Stimulated activated CD4-positive, alpha-beta T cell treated with anti-CD3 and anti-CD28 coated beads, TNF-alpha, amount 100 ng/mL, for 48 hours (primary cell): ENCODE measurements around the gene ADIPOR2.
"Not testable (repeated sequence)": the region's sequence is repeated elsewhere in the genome, so short reads cannot be mapped to it uniquely, and the experiment has no call there.

ENCODE experiments used
- DNase-seq, 3 donors: peaks; one replicate each; pipeline ENCODE4 v3.0.0-alpha.2; 2020; ENCODE audit warnings: low read depth in 3 of 3

Gene ADIPOR2

DNA sequence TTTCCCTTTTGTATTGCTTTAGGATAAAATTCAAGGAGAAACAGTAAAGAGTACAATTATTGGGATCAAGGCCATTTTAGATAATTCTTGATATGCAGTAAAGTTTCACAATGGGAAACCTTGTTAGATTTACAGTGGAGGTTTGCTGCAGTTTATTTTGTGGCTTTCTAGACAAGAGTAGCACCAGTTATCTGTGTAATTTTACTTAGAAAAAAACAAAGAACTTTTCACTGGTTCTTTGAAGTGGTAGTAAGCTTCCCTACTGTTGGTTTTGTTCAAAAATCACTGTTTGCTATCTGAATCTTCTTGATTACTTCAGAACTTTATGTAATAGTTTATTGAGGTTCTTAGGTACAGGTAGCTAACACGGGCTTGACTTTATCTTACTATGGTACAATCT is 42.0 kb downstream of the ADIPOR2 start:
- no peak for DNase-seq

DNA sequence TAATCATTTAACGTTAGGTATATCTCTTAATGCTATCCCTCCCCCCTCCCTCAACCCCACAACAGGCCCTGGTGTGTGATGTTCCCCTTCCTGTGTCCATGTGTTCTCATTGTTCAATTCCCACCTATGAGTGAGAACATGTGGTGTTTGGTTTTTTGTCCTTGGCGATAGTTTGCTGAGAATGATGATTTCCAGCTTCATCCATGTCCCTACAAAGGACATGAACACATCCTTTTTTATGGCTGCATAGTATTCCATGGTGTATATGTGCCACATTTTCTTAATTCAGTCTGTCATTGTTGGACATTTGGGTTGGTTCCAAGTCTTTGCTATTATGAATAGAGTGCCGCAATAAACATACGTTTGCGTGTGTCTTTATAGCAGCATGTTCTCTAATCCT is 42.8 kb downstream of the ADIPOR2 start:
- not testable (repeated sequence) for DNase-seq

DNA sequence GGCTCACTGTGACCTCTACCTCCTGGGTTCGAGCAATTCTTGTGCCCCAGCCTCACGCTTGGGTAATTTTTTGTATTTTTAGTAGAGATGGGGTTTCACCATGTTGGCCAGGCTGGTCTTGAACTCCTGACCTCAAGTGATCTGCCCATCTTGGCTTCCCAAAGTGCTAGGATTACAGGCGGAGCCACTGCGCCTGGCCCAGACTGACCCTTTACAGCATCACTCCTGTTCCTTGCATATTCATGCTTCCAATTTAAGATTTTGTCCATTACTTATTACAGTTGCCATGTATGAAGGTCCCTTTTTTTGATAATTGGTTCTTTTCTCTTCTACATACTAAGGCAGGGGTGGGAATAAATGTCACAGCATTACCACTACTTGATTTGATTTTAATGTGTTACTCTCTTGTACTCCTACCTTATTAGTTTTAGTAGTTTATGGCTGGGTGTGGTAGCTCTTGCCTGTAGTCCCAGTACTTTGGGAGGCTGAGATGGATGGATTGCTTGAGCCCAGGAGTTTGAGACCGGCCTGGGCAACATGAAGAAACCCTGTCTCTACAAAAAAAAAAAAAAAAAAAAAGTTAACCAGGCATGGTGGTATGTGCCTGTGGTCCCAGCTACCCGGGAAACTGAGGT is 46.9 kb downstream of the ADIPOR2 start:
- no peak for DNase-seq

DNA sequence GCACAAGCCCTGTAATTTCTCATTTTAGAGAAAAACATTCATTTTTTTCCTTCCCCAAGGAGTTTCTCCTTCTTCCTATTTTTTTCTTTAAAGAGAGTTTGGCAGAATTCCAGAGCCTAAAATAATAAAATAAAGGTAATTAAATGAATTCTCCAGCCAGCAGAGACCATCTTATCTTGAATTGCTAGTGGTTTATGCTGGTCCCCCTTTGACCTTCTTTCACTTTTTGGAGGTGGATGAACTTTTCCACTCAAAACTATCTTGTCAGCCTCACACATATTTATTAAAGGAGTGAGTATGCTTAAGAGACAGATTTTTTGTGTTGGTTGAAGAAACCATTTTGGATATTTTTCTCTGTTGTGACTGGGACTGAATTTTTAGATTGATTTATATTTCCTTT is 47.6 kb downstream of the ADIPOR2 start:
- DNase-seq, result no peak

DNA sequence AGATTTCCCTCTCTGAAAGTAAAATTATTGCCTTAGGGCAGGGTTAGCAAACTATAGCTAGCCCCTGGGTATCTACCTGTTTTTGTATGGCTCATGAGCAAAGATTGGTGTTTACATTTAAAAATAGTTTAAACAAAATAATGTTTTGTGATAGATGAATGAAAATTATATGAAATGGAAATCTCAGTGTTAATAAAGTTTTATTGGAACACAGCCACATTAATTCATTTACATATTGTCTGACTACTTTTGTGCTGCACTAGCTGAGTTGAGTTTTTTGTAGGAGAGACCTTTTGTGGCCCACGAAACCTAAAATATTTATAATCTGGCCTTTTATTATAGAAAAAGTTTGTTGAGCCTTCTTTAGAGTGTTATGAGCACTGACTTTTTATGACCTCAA is 48.5 kb downstream of the ADIPOR2 start:
- DNase-seq, result no peak

DNA sequence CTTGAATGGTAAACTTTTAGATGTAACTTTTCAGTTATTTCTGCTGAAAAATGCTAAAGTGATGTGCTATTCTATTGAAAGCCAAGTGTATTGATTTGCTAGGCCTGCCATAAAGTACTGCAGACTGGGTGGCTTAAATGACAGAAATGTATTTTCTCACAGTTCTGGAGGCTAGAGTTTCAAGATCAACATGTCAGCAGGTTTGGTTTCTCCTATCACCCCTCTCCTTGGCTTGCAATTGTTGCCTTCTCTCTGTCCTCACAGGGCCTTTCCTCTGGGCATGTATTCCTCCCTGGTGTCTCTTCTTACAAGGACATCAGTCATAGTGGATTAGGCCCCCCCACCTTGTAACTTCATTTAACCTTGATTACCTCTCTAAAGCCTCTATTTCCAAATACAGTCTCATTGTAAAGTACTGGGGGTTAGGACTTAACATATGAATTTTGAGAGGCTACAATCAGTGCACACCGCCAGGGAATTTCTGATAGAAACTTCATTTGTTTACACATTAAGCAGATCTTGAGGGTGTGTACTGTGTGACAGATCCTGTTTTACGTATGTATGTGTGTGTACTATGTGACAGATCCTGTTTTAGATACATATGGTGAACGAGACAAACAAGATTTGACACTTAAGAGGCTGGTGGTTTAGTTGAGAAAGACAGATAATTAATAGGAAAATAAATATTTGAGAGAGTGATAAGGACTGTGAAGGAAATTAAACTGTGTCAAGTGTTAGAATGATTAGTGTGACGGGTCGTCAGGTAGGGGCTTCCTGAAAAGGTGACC is 49.5 kb downstream of the ADIPOR2 start:
- no peak for DNase-seq

DNA sequence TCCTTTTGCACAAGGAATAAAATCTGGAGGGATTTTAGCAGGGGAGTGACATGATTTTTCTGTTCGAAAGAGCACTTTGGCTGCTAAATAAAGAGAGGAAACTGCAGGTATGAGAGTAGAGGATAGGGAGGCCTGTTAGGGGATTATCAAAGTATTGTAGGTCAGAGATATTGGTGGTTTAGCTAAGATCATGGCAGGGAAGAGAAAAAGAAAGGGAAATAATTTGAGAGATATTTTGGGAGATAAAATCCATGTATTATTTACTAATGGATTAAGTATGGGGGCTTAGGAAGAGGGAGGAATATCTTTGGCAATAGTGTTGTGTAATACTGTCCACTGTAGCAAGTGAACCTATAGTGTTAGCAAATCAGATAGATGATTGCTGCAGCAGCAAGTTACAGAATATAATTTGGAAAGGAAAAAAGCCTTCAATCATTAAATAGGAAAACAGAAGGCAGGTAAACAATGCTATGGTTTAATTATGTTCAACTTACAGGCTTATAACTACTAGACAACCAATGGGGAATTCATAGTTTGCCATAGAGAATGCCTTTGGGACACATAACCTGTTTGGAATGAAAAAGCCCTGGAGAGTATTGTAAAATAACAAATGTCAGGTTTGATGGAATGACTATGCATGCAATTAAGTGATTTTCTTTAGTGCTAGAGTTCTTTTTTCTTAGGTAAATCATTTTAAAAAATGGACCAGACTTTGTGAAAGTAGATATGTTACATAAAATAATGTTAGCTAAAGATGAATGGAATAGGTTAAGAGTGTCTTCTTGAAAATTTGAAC is 50.5 kb downstream of the ADIPOR2 start:
- DNase-seq, result no peak

DNA sequence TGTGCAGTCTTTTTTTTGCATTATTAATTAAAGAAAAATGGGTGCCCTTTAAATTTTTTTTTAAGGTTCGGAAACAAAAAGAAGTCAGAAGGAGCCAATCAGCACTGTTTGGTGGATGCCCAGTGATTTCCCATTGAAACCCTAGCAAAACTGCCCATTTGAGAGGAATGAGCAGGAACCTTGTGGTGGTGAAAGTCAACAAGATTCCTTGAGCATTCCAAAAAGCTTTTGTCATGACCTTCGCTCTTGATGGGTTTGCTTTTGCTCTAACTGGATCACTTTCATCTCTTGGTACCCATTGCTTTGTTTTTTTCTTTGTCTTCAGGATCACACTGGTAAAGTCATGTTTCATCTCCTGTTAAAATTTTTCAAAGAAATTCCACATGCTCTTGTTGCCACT is 54.1 kb downstream of the ADIPOR2 start:
- no peak for DNase-seq

DNA sequence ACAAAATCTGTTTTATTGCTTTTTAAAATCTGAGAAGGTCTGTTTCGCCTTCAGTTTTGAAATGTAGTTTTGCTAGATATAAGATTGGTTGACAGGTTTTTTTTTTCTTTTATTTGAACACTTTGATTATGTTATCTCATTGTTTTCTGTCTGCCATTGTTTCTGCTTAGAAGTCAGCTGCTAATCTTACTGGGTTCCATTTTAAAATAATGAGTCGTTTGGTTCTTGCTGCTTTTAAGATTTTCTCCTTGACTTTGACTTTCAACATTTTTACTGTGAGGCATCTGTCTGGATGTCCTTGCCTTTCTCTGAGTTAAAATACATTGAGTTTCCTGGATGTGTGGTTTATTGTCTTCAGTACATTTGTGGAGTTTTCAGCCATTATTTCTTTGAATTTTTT is 56.7 kb downstream of the ADIPOR2 start:
- DNase-seq, result no peak

DNA sequence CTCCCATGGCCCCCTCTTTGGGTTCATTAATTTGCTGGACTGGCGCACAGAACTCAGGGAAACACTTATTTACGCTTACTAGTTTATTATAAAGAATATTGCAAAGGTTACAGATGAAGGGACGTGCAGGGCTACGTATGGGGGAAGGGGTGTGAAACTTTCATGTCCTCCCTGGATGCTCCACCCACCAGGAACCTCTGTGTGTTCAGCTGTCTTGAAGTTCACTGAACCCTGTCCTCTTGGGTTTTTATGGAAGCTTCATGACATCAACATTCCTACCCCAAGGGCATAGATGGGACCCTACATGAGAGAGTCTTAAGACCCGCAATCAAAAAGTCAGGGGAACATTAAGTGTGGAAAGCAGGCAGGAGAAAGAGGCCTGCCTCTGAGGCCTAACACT is 58.1 kb downstream of the ADIPOR2 start:
- no peak for DNase-seq

DNA sequence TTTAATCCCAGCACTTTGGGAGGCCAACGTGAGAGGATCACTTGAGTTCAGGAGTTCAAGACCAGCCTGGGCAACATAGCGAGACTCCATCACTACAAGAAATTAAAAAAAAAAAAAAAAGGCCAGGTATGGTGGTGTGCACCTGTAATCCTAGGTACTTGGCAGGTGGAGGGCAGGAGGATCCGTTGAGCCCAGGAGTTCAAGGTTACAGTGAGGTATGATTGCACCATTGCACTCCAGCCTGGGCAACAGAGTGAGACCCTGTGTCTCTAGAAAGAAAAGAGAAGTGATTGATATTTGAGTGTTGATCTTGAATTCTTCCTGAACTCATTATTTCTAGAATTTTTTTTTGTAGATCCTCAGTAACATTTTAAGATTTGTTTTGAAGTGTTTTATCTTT is 59.4 kb downstream of the ADIPOR2 start:
- DNase-seq, result no peak

DNA sequence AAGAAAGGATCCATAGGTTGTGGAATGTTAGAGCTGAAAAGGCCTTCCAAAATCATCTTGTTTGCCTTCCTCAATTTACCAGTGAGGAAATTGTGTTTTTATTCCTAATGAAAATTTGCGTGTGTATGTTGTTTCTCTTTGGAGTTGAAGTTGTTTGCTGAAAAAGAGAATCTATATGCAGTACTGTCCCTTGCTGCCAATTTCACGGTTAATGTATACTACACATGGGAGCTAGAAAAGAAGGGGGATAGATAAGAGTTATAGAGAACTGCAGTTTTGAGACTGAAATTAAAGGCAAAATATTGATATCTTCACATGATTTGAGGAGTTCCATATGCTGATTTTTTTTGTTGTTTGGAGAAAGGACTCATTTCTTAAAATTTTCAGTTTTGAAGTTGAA is 67.5 kb downstream of the ADIPOR2 start:
- no peak for DNase-seq

DNA sequence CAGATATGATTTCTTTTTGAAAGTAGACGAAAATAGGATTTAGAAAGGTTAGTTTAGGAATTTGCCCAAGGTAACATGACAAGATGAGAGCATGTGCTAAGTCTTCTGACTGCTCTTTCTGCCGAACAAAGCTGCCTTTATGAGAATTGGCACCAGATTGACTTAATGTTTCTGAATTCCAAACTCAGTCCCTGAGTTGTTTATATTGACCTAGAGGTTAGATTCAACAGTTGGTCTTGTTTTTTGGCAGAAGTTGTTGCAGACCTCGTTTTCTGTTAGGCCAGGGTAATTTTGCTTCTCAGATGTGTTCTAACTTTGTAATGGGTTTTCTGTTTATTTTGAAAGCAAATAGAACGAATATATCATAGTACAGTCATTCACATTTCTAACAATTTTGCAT is 68.0 kb downstream of the ADIPOR2 start:
- DNase-seq, result no peak

DNA sequence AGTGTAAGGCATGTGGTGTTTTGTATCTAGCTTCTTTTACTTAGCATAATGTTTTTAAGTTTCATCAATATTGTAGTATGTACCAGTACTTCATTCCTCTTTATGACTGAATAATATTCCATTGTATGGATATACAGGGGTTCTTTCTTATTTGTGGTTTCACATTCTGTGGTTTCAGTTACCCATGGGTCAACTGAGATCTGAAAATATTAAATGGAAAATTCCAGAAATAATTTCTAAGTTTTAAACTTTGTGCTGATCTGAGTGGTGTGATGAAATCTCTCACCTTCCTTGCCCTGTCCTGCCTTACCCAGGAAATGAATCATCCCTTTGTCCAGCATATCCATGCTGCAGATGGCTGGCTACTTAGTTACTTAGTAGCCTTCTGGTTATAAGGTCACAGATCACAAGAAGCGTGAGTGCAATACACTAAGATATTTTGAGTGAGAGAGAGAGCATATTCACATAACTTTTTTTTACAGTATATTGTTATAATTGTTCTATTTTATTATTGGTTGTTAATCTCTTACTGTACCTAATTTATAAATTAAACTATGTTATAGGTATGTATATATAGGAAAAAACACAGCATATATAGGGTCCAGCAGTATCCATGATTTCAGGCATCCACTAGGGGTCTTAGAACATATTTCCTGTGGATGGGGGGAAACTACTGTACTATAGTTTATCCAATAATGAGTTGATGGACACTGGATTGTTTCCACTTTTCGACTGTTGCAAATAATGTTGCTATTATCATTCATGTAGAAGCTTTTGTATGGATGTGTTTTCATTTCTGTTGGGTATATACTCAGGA is 69.9 kb downstream of the ADIPOR2 start:
- no peak for DNase-seq

DNA sequence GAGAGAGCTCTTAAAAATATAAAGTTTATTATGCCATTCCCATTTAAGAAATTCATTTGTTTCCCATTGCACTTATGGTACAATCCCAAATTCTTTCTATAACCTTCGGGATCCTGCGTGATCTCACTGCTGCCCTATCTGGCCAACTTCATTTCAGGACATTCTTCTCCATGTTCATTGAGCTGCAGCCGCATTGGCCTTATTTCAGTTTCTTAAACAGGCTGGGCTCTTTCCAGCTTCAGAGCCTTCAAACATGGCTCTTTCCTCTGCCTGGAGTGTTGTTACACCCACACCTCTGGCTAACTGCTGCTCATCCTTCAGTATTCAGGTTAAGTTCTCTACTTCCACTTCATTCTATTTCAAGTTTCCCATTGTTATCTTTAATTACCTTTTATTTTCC is 71.0 kb downstream of the ADIPOR2 start:
- no peak for DNase-seq

DNA sequence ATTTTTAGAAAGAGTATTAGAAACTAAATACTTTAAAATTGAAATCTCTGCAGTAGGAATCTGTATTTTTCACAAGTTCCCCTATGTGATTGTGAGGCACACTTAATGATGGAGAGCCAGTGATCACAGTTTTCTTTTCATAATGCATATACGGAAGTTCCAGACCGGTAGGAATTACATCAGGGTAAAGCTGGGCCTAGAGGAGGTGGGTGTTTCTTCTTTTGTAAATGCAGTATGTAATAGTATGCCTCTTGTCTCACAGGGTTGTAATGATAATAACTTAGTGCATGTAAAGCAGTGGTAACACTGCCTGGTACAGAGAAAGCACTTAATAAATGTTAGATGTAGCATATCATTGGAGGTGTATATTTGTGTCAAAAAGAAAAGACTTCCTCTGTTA is 72.3 kb downstream of the ADIPOR2 start:
- DNase-seq, result no peak

DNA sequence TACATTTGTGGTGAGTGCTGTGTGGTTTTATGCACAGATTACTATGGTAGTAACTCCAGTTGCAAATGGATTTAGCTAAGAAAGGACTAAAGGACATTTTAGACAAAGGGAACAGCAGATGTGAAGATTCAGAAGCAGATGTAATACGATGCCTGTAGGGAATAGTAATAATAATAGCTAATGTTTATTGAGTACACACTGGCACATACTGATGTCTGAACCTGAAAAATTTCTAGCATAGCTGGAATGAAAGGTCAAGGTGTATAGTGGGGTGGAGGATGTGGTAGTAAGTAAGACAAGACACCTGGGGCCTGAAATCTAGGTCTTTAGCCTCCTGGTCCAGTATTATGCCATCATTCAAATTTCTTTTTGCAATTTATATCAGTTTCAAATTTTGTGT is 75.2 kb downstream of the ADIPOR2 start:
- DNase-seq, result no peak

DNA sequence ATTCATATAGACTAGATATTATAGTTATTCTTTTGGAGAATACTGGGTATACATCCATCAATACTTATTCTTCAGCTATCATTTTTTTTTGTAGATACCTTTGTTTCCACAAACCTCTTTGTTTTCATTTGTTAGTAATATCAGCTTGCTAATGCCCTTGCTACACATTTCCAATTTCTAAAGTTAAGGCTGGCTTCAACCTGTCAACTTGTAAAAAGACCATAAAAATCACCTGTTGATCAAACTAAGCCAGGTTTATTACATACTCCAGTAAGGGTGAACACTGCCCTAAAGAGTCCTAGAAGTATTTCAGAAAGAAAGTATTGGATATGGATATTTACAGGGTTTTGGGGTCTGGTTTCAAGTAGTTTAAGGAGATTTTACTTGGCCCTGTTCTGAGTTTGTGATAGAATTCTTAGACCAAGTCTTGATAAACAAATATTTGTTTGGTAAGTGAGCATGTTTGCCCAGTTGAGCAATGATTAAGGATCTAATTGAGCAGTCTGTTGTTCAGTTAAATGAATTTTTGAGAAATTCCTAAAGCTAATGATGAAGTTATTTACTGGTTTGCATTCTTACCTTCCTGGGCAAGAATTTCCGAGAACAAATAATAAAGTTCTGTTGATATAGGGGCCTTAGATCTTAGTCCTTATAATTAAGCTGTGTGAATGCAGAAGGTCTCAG is 76.7 kb downstream of the ADIPOR2 start:
- no peak for DNase-seq

DNA sequence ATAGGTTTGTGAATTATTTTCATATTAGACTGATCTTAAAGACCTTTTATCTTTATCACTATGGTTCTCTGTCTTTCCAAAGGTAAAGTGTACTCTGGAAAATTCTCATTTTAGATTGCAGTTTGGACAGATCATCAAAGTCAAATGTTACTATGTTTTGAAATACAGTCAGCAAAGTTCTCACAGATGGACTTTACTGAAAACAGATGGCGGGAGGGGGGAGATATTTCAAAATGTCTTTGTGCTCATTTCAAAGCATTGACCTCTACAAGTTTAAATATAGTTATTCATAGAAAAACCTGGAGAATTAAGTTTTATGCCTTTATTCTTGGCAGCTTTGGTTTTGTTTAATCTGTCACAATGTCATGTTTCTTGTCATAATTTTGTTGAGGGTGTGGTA is 77.7 kb downstream of the ADIPOR2 start:
- DNase-seq, result no peak

DNA sequence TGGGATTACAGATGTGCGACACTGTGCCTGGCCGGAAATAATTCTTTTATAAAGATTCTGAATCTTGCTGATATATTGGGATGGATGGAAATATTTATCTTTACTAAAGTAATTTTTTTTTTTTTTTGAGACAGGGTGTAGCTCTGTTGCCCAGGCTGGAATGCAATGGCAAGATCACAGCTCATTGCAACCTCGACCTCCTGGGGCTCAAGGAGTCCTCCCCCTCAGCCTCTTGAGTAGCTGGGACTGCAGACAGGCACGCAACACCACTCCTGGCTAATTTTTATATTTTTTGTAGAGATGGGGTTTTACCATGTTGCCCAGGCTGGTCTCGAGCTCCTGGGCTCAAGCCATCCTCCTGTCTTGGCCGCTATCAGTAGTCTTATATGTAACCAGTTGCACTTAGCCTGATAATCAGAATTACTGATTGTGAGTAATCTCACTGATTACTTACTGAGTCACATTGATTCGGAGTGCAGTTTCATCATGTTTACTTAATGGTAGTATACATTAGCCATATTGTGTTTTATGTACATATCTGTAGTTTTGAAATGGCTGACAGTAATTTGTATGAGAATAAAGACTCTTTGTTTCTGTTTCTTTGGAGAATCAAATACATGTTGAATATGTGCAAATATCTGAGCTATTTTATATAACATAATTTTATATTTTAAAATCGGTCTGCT is 79.1 kb downstream of the ADIPOR2 start:
- DNase-seq, result no peak
